Measurements from ENCODE around the gene TAT.
A peak's percentile ranks its signal among the peaks of the same experiment; 100 is the strongest.

Gene TAT

GRCh38 chr16:71537643-71538042 lies 39.2 kb downstream of the TAT start:
- peak; percentile 13 for DNase-seq (ENCODE audit: low spot score)

- no peak for DNase-seq (ENCODE audit: low spot score)
These were observed 40.0 kb downstream of the TAT start for GRCh38 chr16:71536752-71537499.

GRCh38 chr16:71532366-71532765 lies 44.5 kb downstream of the TAT start:
- DNase-seq (ENCODE audit: low spot score) = no peak

- DNase-seq (ENCODE audit: low spot score) = no peak
These were observed 48.0 kb downstream of the TAT start for GRCh38 chr16:71528863-71529262.

GRCh38 chr16:71528257-71528656 lies 48.6 kb downstream of the TAT start:
- no peak for DNase-seq (ENCODE audit: low spot score)

- no peak for DNase-seq (ENCODE audit: low spot score)
These were observed 50.7 kb downstream of the TAT start, which contains the start of gene CHST4 for GRCh38 chr16:71526111-71526631. Gene CHST4 (plus strand): TSS chr16:71526426. CDS start chr16:71536678, 10,252 bp downstream.

- no peak for DNase-seq (ENCODE audit: low spot score)
These were observed 52.0 kb downstream of the TAT start for GRCh38 chr16:71524566-71525553.

- DNase-seq (ENCODE audit: low spot score) = no peak
These were observed 56.3 kb downstream of the TAT start for GRCh38 chr16:71520550-71520949.
